Measurements from ENCODE around the gene SNRPN. TPM values are rescaled to one million over a fixed set of nuclear protein-coding genes. Genes with fewer than 3 reads are reported as not detected.
"Not testable (repeated sequence)": the region's sequence is repeated elsewhere in the genome, so short reads cannot be mapped to it uniquely, and the experiment has no call there.

SNRPN gene
- total and polyA plus RNA-seq, 9 of the 15 experiments (the other 6 are each of a cell fraction or from before 2014, with no cell fraction given): 0.04 to 0.78 (median 0.23) TPM; not detected in 2

DNA sequence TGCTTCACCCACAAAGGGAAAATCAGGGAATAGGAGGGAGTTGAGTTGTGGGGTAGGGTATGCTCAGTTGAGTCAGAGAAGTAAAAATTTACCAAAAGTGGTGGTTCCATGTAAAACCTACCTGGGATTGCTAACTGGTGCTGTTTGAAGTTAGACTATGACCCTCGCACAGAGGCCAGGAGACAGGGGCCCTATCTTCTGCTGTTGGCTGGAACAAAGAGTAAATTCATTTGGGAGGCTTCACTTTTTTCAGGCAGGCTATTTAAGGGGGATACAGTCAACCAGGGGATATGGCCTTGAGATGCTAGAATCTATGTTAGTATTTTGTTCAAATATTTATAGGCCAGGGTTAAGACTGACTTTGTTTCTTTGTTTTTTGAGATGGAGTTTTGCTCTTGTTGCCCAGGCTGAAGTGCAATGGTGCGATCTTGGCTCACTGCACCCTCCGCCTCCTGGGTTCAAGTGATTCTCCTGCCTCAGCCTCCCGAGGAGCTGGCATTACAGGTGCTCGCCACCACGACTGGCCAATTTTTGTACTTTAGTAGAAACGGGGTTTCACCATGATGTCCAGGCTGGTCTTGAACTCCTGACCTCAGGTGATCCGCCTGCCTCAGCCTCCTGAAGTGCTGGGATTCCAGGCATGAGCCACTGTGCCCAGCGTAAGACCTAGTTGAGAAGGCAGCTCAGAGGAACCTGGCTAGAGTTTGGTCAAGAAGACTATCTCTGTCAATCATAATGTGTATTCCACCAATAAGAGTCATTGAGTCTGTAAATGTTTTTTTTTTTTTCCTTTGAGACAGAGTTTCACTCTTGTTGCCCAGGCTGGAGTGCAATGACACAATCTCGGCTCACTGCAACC lies 22.7 kb upstream of the SNRPN start:
- 2% methylated on average over 10 of the region's 10 CpGs for WGBS (ENCODE audit: insufficient coverage, low coverage, missing lambda C conversion rate)

DNA sequence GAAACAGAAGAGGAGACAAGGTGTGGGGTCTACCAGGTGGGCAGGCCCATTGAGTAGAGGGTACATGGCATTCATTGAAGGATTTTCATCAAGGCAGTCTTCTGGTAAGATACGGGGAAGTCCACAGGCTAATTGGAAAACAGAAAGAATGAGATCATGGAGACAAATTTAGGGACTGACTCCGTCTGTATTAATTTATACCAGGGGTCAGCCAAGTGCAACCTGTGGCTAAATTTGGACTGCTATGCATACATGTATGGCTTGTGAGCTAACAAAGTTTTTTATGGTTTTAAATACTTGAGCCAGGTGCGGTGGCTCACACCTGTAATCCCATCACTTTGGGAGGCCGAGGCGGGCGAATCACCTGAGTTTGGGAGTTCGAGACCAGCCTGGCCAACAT lies 21.1 kb upstream of the SNRPN start:
- no peak overlapping the region for H2AFZ ChIP-seq (ENCODE audit: low read depth, low read length)
- H3K4me2 ChIP-seq (ENCODE audit: insufficient read depth, low read length): no peak overlapping the region
- intact Hi-C loops (cut with micrococcal nuclease): no loop called here
- no peak overlapping the region for H3K27ac ChIP-seq (ENCODE audit: extremely low read depth, low read depth, low read length)
- H3K9me1 ChIP-seq (ENCODE audit: control insufficient read depth, insufficient read depth, low read length): no peaks in the 10 kb centered on the region
- H3K36me3 ChIP-seq (ENCODE audit: control insufficient read depth, insufficient read depth, low read length): no peaks in the 10 kb centered on the region
- ATAC-seq (no peak), FAIRE-seq (no peak), DNase-seq (ENCODE audit: extremely low read depth in 1 of 4, low spot score in 3 of 4) (no peak)
- no peaks in the 10 kb centered on the region for H3K79me2 ChIP-seq (ENCODE audit: control insufficient read depth, insufficient read depth, low read length)
- H3K4me1 ChIP-seq (replicated peaks in 1 of 2; ENCODE audit: control insufficient read depth in 2 of 2, insufficient read depth in 2 of 2, low read length in 2 of 2): no peaks in the 10 kb centered on the region
- POLR2A ChIA-PET: interaction anchor here (1.4 kb wide), 1 partner anchor 9 kb away, joined by 8 read pairs; no protein-coding TSS in a partner anchor
- no peaks in the 10 kb centered on the region for H3K9me3 ChIP-seq (replicated peaks; ENCODE audit: control insufficient read depth, insufficient read depth, low read depth, low read length)
- H4K20me1 ChIP-seq (replicated peaks; ENCODE audit: control insufficient read depth, insufficient read depth, low read length): no peaks in the 10 kb centered on the region
- BruUV-seq (replicated peaks): no TSS peak
- 1% methylated on average over 7 of the region's 7 CpGs for WGBS (ENCODE audit: insufficient coverage, low coverage, missing lambda C conversion rate)
- CTCF ChIA-PET (ENCODE audit: low intra/inter-chr PET ratio): no interaction called here
- in situ Hi-C loops (cut with MboI): no loop called here
- no peaks in the 10 kb centered on the region for H3K27me3 ChIP-seq (ENCODE audit: control insufficient read depth in 2 of 2, insufficient read depth in 2 of 2, low read length in 2 of 2)
- no peak overlapping the region for H3K4me3 ChIP-seq
- no peak overlapping the region for H3K9ac ChIP-seq (ENCODE audit: insufficient read depth in 1 of 2, low read depth in 2 of 2, low read length in 2 of 2)
- TF ChIP-seq TRIM24 (IDR thresholded peaks at IDR 0.05): no peak
- TF ChIP-seq SIN3A (IDR thresholded peaks at IDR 0.05; ENCODE audit: borderline replicate concordance in 2 of 2, control insufficient read depth in 1 of 2, low read depth in 2 of 2, low read length in 2 of 2): no peak
- TF ChIP-seq NUFIP1 (IDR thresholded peaks at IDR 0.05; ENCODE audit: partially characterized antibody): no peak
- TF ChIP-seq NFIC (IDR thresholded peaks at IDR 0.05): no peak
- TF ChIP-seq JUNB (CRISPR knock-in tag; conservative IDR thresholded peaks at IDR 0.05): no peak
- TF ChIP-seq PHB (CRISPR knock-in tag; IDR thresholded peaks at IDR 0.05): no peak
- TF ChIP-seq PPARD (CRISPR knock-in tag; IDR thresholded peaks at IDR 0.05): no peak
- TF ChIP-seq NFE2L1 (tag; IDR thresholded peaks at IDR 0.05; ENCODE audit: borderline replicate concordance, low read depth): no peak
- TF ChIP-seq, protein P1, sequence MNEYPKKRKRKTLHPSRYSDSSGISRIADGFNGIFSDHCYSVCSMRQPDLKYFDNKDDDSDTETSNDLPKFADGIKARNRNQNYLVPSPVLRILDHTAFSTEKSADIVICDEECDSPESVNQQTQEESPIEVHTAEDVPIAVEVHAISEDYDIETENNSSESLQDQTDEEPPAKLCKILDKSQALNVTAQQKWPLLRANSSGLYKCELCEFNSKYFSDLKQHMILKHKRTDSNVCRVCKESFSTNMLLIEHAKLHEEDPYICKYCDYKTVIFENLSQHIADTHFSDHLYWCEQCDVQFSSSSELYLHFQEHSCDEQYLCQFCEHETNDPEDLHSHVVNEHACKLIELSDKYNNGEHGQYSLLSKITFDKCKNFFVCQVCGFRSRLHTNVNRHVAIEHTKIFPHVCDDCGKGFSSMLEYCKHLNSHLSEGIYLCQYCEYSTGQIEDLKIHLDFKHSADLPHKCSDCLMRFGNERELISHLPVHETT (CRISPR knock-in tag; conservative IDR thresholded peaks at IDR 0.05 in 1 of 2, IDR thresholded peaks at IDR 0.05 in 1 of 2): no peak
- TF ChIP-seq ZNF699 (CRISPR knock-in tag; IDR thresholded peaks at IDR 0.05; ENCODE audit: insufficient replicate concordance): no peak
- TF ChIP-seq, protein P2, sequence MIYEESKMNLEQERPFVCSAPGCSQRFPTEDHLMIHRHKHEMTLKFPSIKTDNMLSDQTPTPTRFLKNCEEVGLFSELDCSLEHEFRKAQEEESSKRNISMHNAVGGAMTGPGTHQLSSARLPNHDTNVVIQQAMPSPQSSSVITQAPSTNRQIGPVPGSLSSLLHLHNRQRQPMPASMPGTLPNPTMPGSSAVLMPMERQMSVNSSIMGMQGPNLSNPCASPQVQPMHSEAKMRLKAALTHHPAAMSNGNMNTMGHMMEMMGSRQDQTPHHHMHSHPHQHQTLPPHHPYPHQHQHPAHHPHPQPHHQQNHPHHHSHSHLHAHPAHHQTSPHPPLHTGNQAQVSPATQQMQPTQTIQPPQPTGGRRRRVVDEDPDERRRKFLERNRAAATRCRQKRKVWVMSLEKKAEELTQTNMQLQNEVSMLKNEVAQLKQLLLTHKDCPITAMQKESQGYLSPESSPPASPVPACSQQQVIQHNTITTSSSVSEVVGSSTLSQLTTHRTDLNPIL (CRISPR knock-in tag; IDR thresholded peaks at IDR 0.05): no peak
- TF ChIP-seq SAFB (IDR thresholded peaks at IDR 0.05; ENCODE audit: borderline replicate concordance, low read depth, low read length): no peak

More for the DNA sequence above, 22.7 kb upstream of the SNRPN start:
- H3K4me3 ChIP-seq; H3K79me2 ChIP-seq (ENCODE audit: control insufficient read depth, insufficient read depth, low read length); H3K9ac ChIP-seq (ENCODE audit: insufficient read depth in 1 of 2, low read depth in 2 of 2, low read length in 2 of 2); BruUV-seq (replicated peaks); ATAC-seq; H3K27me3 ChIP-seq (ENCODE audit: control insufficient read depth in 2 of 2, insufficient read depth in 2 of 2, low read length in 2 of 2); H3K9me1 ChIP-seq (ENCODE audit: control insufficient read depth, insufficient read depth, low read length); H3K4me2 ChIP-seq (ENCODE audit: insufficient read depth, low read length); H3K4me1 ChIP-seq (replicated peaks in 1 of 2; ENCODE audit: control insufficient read depth in 2 of 2, insufficient read depth in 2 of 2, low read length in 2 of 2); intact Hi-C loops (cut with micrococcal nuclease); H2AFZ ChIP-seq (ENCODE audit: low read depth, low read length); FAIRE-seq; H4K20me1 ChIP-seq (replicated peaks; ENCODE audit: control insufficient read depth, insufficient read depth, low read length); H3K9me3 ChIP-seq (replicated peaks; ENCODE audit: control insufficient read depth, insufficient read depth, low read depth, low read length); H3K36me3 ChIP-seq (ENCODE audit: control insufficient read depth, insufficient read depth, low read length); H3K27ac ChIP-seq (ENCODE audit: extremely low read depth, low read depth, low read length); in situ Hi-C loops (cut with MboI); DNase-seq (ENCODE audit: extremely low read depth in 1 of 4, low spot score in 3 of 4); CTCF ChIA-PET (ENCODE audit: low intra/inter-chr PET ratio): not testable (repeated sequence)
- POLR2A ChIA-PET: interaction anchor here (0.6 kb wide), 1 partner anchor 1117 kb away, joined by 3 read pairs; no protein-coding TSS in a partner anchor
